Liver (tissue), 10 donors: ENCODE results near the gene SPZ1. TPM values are rescaled to one million over a fixed set of nuclear protein-coding genes. Genes with fewer than 3 reads are reported as not detected.

Experiments used
- DNase-seq: peaks from one replicate; pipeline ENCODE4 v3.0.0-alpha.2; 2017; ENCODE audit warnings: low spot score
- H3K27ac ChIP-seq, 2 donors: one replicate each; pipeline ENCODE4 v1.7.0; 2013; ENCODE audit warnings: inconsistent platforms in 2 of 2, low read length in 2 of 2, control low read depth in 1 of 2, low read depth in 1 of 2, mild to moderate bottlenecking in 1 of 2
- H3K27me3 ChIP-seq, 4 donors: one replicate each; pipeline versions ENCODE4 v1.6.1 to v1.7.0; 2013; ENCODE audit warnings: low read length in 3 of 4, inconsistent platforms in 1 of 4, mild to moderate bottlenecking in 1 of 4, moderate library complexity in 1 of 4; ENCODE audit not compliant: control insufficient read depth in 4 of 4, insufficient read depth in 4 of 4
- H3K36me3 ChIP-seq, 4 donors: one replicate each; pipeline versions ENCODE4 v1.6.1 to v1.7.0; 2013; ENCODE audit warnings: low read length in 3 of 4, mild to moderate bottlenecking in 3 of 4, low read depth in 1 of 4, moderate library complexity in 1 of 4; ENCODE audit not compliant: control insufficient read depth in 4 of 4, insufficient read depth in 3 of 4
- H3K4me1 ChIP-seq, 4 donors: one replicate each; pipeline versions ENCODE4 v1.6.1 to v1.7.0; 2013; ENCODE audit warnings: low read length in 3 of 4, mild to moderate bottlenecking in 3 of 4, moderate library complexity in 1 of 4; ENCODE audit not compliant: control insufficient read depth in 4 of 4, insufficient read depth in 4 of 4
- H3K4me3 ChIP-seq, 3 donors: one replicate each; pipeline versions ENCODE4 v1.6.1 to v1.7.0; 2013; ENCODE audit warnings: low read length in 3 of 3, control low read depth in 1 of 3, low read depth in 1 of 3, mild to moderate bottlenecking in 1 of 3
- H3K9ac ChIP-seq, 2 donors: one replicate each; pipeline ENCODE4 v1.7.0; 2013; ENCODE audit warnings: low read length in 2 of 2, mild to moderate bottlenecking in 2 of 2, moderate library complexity in 2 of 2, control low read depth in 1 of 2, low read depth in 1 of 2
- H3K9me3 ChIP-seq, 4 donors: one replicate each; pipeline versions ENCODE4 v1.6.1 to v1.7.0; 2013; ENCODE audit warnings: low read length in 3 of 4; ENCODE audit not compliant: control insufficient read depth in 4 of 4
- REST ChIP-seq: IDR thresholded peaks from 2 replicates; pipeline ENCODE4 v1.6.1; 2016; ENCODE audit warnings: antibody characterized with exemption, mild to moderate bottlenecking
- RXRA ChIP-seq, 2 donors: IDR thresholded peaks; 2 replicates each; pipeline ENCODE4 v1.6.1; 2017 to 2018; ENCODE audit warnings: antibody characterized with exemption in 2 of 2, mild to moderate bottlenecking in 1 of 2
- WGBS: extraction: QIAGEN DNeasy Blood & Tissue Kit; methylation state at CpG from one replicate; pipeline ENCODE4 v1.1.7; 2013; 5-methylcytosine and 5-hydroxymethylcytosine counted together
- polyA plus RNA-seq, 2 donors: library from polyadenylated mRNA; stranded (reverse) in 1 of 2; unstranded in 1 of 2; fragments of 200-250 nt in 1 of 2; fragments of >200 nt in 1 of 2; fragmentation: Nextera tagmentation in 1 of 2; extraction: Ambion mirVana in 1 of 2; gene quantifications; one replicate each; pipeline versions ENCODE4 v1.2.1 to v1.2.3, GENCODE V29; 2013 to 2015
- small RNA-seq: library from RNA; depleted of rRNA; stranded (forward); fragments of <200 nt; gene quantifications from one replicate; pipeline ENCODE3, GENCODE V24; 2014
- total RNA-seq, 2 donors: library from RNA; depleted of rRNA; stranded (reverse); fragments of >200 nt; gene quantifications; one replicate each; pipeline ENCODE4 v1.2.3, GENCODE V29; 2014
- donor health status: healthy.
- donor health status: healthy.
- donor health status: healthy.
- donor health status: healthy.
- donor health status: healthy.

The SPZ1 gene
- total and polyA plus RNA-seq, 4 donors = not detected

- H3K27me3 ChIP-seq = no peaks in the 10 kb centered on the region
- no peaks in the 10 kb centered on the region for H3K4me1 ChIP-seq
- H3K9ac ChIP-seq = no peak overlapping the region
- DNase-seq = no peak
- 65% methylated on average over 1 of the region's 1 CpG for WGBS
- H3K36me3 ChIP-seq = no peaks in the 10 kb centered on the region
- H3K27ac ChIP-seq = no peak overlapping the region
- no peak overlapping the region for H3K4me3 ChIP-seq
- TF ChIP-seq REST (no peak), RXRA (IDR thresholded peaks at IDR 0.05) (peak in 1 of 2 donors; percentile 34)
- no peaks in the 10 kb centered on the region for H3K9me3 ChIP-seq
These were observed 50.6 kb downstream of the SPZ1 start for GRCh38 chr5:80370390-80370789.

Small RNAs within 50 kb of the gene (small RNA-seq; reads per million reads assigned to genes)
- gene AC026410.2 = not detected
- gene RF00322 = not detected
- gene RNU6-211P = 0.13 reads per million

Other genes with a start within 250 kb of the SPZ1 start
- 10 to 100 TPM; 37.4 to 82.3 TPM for gene SERINC5, start 64.0 kb upstream of the SPZ1 start, total RNA-seq
- gene SERINC5, start 64.0 kb upstream of the SPZ1 start, polyA plus RNA-seq = 10 to 100 TPM; 22.2 to 26.6 TPM
- 10 to 100 TPM; 16.1 to 26.3 TPM for gene ZFYVE16, start 88.1 kb downstream of the SPZ1 start, total RNA-seq
- gene ZFYVE16, start 88.1 kb downstream of the SPZ1 start, polyA plus RNA-seq = 1 to 10 TPM; 6.0 to 7.2 TPM
- 1 to 10 TPM; 2.0 to 3.0 TPM for gene FAM151B, start 168.1 kb downstream of the SPZ1 start, total RNA-seq
- under 1 TPM; 0.43 to 0.71 TPM for gene FAM151B, start 168.1 kb downstream of the SPZ1 start, polyA plus RNA-seq